HEK293 (cell line): ENCODE results near the gene CDX2.

Source experiments
- CTCF ChIA-PET: fragments of 350-600 bp; formaldehyde crosslinking; extraction: SDS; loops from one replicate; lab custom pipeline; 2021; ENCODE audit warnings: antibody characterized with exemption; lab: Yijun Ruan, JAX
- POLR2A ChIA-PET: fragments of 300-600 bp; formaldehyde crosslinking; extraction: SDS; loops from one replicate; lab custom pipeline; 2020; ENCODE audit warnings: antibody characterized with exemption, inconsistent platforms; lab: Yijun Ruan, JAX
- H3K27ac ChIP-seq: fragments of 200-500 bp; sonication (Bioruptor generic); 2 replicates; pipeline ENCODE4 v1.5.1; 2014; ENCODE audit warnings: low read depth, low read length, control low read depth, inconsistent platforms; ENCODE audit errors: extremely low read depth
- H3K36me3 ChIP-seq, 2 experiments: fragments of 200-500 bp in 1 of 2; sonication (Bioruptor generic) in 1 of 2; 1 replicate in 1 of 2; 2 replicates in 1 of 2; pipeline ENCODE4 v1.5.1; 2014 to 2017; ENCODE audit warnings: inconsistent platforms in 2 of 2, low read length in 2 of 2; ENCODE audit not compliant: control insufficient read depth in 2 of 2, insufficient read depth in 1 of 2
- H3K4me1 ChIP-seq: fragments of 200-500 bp; sonication (Bioruptor generic); 2 replicates; pipeline ENCODE4 v1.5.1; 2014; ENCODE audit warnings: mild to moderate bottlenecking, low read length, inconsistent platforms; ENCODE audit not compliant: control insufficient read depth, insufficient read depth
- H3K4me3 ChIP-seq: 2 replicates; pipeline ENCODE4 v1.5.1; 2011; ENCODE audit warnings: low read depth, mild to moderate bottlenecking, control low read depth, low read length, moderate library complexity
- H3K9me3 ChIP-seq: fragments of 200-500 bp; sonication (Bioruptor generic); 2 replicates; pipeline ENCODE4 v1.5.1; 2014; ENCODE audit warnings: low read depth, low read length, inconsistent platforms; ENCODE audit not compliant: control insufficient read depth, insufficient read depth
- BCL11A ChIP-seq: fragments of 450-650 bp; formaldehyde crosslinking; IDR thresholded peaks from 2 replicates; pipeline ENCODE4 v1.5.1; 2016; ENCODE audit warnings: low read depth, missing biosample characterization, missing genetic modification characterization
- GLIS1 ChIP-seq: fragments of 450-650 bp; formaldehyde crosslinking; IDR thresholded peaks from 2 replicates; pipeline ENCODE4 v1.5.1; 2016; ENCODE audit warnings: missing biosample characterization, missing genetic modification characterization
- HOXA7 ChIP-seq: sonication (generic); formaldehyde crosslinking; IDR thresholded peaks from 2 replicates; pipeline ENCODE4 v1.8.1; 2022; ENCODE audit warnings: missing genetic modification reagents, borderline replicate concordance
- PRDM1 ChIP-seq: fragments of 450-650 bp; formaldehyde crosslinking; IDR thresholded peaks from 2 replicates; pipeline ENCODE4; 2016; ENCODE audit warnings: missing biosample characterization, missing genetic modification characterization
- ZBTB17 ChIP-seq: fragments of 450-650 bp; formaldehyde crosslinking; IDR thresholded peaks from 2 replicates; pipeline ENCODE4 v1.5.1; 2016; ENCODE audit warnings: missing biosample characterization, missing genetic modification characterization
- ZBTB48 ChIP-seq: fragments of 450-650 bp; formaldehyde crosslinking; IDR thresholded peaks from 2 replicates; pipeline ENCODE4 v1.5.1; 2016; ENCODE audit warnings: missing biosample characterization, missing genetic modification characterization
- ZNF169 ChIP-seq: fragments of 450-650 bp; formaldehyde crosslinking; IDR thresholded peaks from 2 replicates; pipeline ENCODE4 v1.5.1; 2016; ENCODE audit warnings: missing biosample characterization, missing genetic modification characterization
- ZNF223 ChIP-seq: fragments of 450-650 bp; formaldehyde crosslinking; IDR thresholded peaks from 2 replicates; pipeline ENCODE4 v1.5.1; 2016; ENCODE audit warnings: missing biosample characterization, missing genetic modification characterization
- ZNF266 ChIP-seq: fragments of 450-650 bp; formaldehyde crosslinking; IDR thresholded peaks from 2 replicates; pipeline ENCODE4 v1.5.1; 2016; ENCODE audit warnings: missing biosample characterization, missing genetic modification characterization, low read depth
- ZNF37A ChIP-seq: fragments of 450-650 bp; IDR thresholded peaks from 2 replicates; pipeline ENCODE4 v1.5.1; 2018; ENCODE audit warnings: missing biosample characterization, missing genetic modification characterization
- ZNF558 ChIP-seq: fragments of 450-650 bp; formaldehyde crosslinking; IDR thresholded peaks from 2 replicates; pipeline ENCODE4 v1.5.1; 2016; ENCODE audit warnings: missing biosample characterization, missing genetic modification characterization
- ZNF768 ChIP-seq: fragments of 450-650 bp; formaldehyde crosslinking; IDR thresholded peaks from 2 replicates; pipeline ENCODE4 v1.5.1; 2018; ENCODE audit warnings: missing biosample characterization, mild to moderate bottlenecking, missing genetic modification characterization
- TF ChIP-seq, protein P1 (sequence below): fragments of 450-650 bp; formaldehyde crosslinking; IDR thresholded peaks from 2 replicates; pipeline ENCODE4 v1.5.1; 2016; ENCODE audit warnings: missing biosample characterization, missing genetic modification characterization
- TF ChIP-seq, protein P2 (sequence below): fragments of 450-650 bp; formaldehyde crosslinking; conservative IDR thresholded peaks from 2 replicates; pipeline ENCODE4 v1.5.1; 2016; ENCODE audit warnings: low read depth, missing biosample characterization, missing genetic modification characterization
- TF ChIP-seq, protein P3 (sequence below): IDR thresholded peaks from 2 replicates; pipeline ENCODE4 v1.6.1; 2011; ENCODE audit warnings: mild to moderate bottlenecking, low read depth, low read length, borderline replicate concordance
- TF ChIP-seq, protein P4 (sequence below): fragments of 450-650 bp; formaldehyde crosslinking; IDR thresholded peaks from 2 replicates; pipeline ENCODE4 v1.5.1; 2017; ENCODE audit warnings: missing biosample characterization, mild to moderate bottlenecking, missing genetic modification characterization, moderate library complexity
- TF ChIP-seq, protein P5 (sequence below): fragments of 450-650 bp; formaldehyde crosslinking; IDR thresholded peaks from 2 replicates; pipeline ENCODE4 v1.5.1; 2017; ENCODE audit warnings: missing biosample characterization, missing genetic modification characterization
- TF ChIP-seq, protein P6 (sequence below): fragments of 450-650 bp; formaldehyde crosslinking; IDR thresholded peaks from 2 replicates; pipeline ENCODE4 v1.5.1; 2016; ENCODE audit warnings: missing biosample characterization, missing genetic modification characterization
- TF ChIP-seq, protein P7 (sequence below): fragments of 450-650 bp; formaldehyde crosslinking; IDR thresholded peaks from 2 replicates; pipeline ENCODE4 v1.5.1; 2016; ENCODE audit warnings: missing biosample characterization, missing genetic modification characterization

Gene CDX2

DNA sequence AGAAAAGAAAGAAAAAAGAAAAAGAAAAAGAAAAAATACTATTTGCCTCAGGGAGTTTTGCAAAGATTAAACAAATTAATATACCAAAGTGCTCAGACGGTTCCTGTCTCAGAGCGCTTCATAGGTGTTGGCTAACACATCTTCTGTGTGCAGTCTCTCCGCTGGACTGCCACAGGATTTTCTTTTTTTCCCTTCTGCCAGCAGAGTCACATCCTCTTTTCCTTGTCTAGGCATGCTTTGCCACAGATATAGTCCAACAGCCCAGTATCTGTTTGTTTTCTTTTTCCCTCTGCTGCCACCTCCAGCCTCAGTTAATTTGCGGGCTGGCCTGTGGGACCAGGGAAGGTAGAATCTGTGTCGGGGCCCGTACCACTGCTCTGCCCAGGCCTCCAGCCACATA, 22.8 kb upstream of the CDX2 start:
- Histone ChIP-seq H3K27ac (no peak overlapping the region), H3K4me1 (no peaks in the 10 kb centered on the region), H3K4me3 (no peak overlapping the region), H3K36me3 (no peaks in the 10 kb centered on the region), H3K9me3 (no peaks in the 10 kb centered on the region)
- CTCF ChIA-PET = interaction anchor here (1.1 kb wide), 1 partner anchor 165 kb away, joined by 4 read pairs; no protein-coding TSS in a partner anchor
- 0 out of 2 replicates have a peak, but pooled peaks have one; percentile 17 for TF ChIP-seq ZBTB17 (tag by site-specific recombination)
- TF ChIP-seq, protein P1, sequence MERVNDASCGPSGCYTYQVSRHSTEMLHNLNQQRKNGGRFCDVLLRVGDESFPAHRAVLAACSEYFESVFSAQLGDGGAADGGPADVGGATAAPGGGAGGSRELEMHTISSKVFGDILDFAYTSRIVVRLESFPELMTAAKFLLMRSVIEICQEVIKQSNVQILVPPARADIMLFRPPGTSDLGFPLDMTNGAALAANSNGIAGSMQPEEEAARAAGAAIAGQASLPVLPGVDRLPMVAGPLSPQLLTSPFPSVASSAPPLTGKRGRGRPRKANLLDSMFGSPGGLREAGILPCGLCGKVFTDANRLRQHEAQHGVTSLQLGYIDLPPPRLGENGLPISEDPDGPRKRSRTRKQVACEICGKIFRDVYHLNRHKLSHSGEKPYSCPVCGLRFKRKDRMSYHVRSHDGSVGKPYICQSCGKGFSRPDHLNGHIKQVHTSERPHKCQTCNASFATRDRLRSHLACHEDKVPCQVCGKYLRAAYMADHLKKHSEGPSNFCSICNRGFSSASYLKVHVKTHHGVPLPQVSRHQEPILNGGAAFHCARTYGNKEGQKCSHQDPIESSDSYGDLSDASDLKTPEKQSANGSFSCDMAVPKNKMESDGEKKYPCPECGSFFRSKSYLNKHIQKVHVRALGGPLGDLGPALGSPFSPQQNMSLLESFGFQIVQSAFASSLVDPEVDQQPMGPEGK (tag by site-specific recombination) = no peak
- POLR2A ChIA-PET = no interaction called here

DNA sequence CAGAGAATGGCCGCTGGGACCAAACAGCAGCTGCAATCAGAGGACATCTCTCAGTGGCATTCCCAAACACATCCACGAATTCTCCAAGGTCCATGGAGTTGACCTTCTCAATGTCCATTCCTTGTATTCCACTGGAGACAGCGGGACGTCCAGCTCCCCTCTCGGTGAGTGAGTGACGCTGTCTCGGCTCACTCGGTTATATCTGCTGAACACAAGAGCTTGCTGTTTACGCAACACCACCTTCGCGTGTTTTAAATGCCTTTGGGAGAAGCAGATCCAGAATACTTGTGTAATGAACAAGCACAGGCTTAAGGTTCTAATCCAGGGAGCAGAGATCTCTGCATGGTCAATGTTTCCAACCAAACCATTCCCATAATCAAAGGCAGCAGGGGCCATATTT, 19.4 kb upstream of the CDX2 start, which contains the start of gene URAD:
TSS of gene URAD (minus strand) at position 174 of the 400 bp plus-strand sequence. CDS start at position 118, 56 bp downstream.
- Histone ChIP-seq H3K27ac (no peak within 1 kb of the TSS), H3K36me3 (no peaks in the 10 kb centered on the region), H3K9me3 (no peaks in the 10 kb centered on the region), H3K4me1 (no peaks in the 10 kb centered on the region), H3K4me3 (no peak within 1 kb of the TSS)
- POLR2A ChIA-PET = no interaction called here
- CTCF ChIA-PET = interaction anchor here (1.0 kb wide), 1 partner anchor 159 kb away, joined by 3 read pairs; no protein-coding TSS in a partner anchor
- TF ChIP-seq, protein P2, sequence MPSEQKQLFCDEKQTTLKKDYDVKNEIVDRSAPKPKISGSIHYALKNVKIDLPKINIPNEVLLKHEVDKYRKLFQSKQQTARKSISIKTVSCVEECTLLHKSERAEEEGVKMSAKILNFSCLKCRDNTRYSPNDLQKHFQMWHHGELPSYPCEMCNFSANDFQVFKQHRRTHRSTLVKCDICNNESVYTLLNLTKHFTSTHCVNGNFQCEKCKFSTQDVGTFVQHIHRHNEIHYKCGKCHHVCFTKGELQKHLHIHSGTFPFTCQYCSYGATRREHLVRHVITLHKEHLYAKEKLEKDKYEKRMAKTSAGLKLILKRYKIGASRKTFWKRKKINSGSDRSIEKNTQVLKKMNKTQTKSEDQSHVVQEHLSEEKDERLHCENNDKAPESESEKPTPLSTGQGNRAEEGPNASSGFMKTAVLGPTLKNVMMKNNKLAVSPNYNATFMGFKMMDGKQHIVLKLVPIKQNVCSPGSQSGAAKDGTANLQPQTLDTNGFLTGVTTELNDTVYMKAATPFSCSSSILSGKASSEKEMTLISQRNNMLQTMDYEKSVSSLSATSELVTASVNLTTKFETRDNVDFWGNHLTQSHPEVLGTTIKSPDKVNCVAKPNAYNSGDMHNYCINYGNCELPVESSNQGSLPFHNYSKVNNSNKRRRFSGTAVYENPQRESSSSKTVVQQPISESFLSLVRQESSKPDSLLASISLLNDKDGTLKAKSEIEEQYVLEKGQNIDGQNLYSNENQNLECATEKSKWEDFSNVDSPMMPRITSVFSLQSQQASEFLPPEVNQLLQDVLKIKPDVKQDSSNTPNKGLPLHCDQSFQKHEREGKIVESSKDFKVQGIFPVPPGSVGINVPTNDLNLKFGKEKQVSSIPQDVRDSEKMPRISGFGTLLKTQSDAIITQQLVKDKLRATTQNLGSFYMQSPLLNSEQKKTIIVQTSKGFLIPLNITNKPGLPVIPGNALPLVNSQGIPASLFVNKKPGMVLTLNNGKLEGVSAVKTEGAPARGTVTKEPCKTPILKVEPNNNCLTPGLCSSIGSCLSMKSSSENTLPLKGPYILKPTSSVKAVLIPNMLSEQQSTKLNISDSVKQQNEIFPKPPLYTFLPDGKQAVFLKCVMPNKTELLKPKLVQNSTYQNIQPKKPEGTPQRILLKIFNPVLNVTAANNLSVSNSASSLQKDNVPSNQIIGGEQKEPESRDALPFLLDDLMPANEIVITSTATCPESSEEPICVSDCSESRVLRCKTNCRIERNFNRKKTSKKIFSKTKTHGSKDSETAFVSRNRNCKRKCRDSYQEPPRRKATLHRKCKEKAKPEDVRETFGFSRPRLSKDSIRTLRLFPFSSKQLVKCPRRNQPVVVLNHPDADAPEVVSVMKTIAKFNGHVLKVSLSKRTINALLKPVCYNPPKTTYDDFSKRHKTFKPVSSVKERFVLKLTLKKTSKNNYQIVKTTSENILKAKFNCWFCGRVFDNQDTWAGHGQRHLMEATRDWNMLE = no peak
- TF ChIP-seq GLIS1 (tag by site-specific recombination) (no peak), HOXA7 (CRISPR knock-in tag) (no peak), ZNF558 (tag by site-specific recombination) (no peak), BCL11A (tag by site-specific recombination) (no peak), ZNF223 (tag by site-specific recombination) (no peak), ZNF37A (tag by site-specific recombination) (no peak), ZNF169 (tag by site-specific recombination) (no peak), ZBTB48 (tag by site-specific recombination) (no peak), ZNF266 (tag by site-specific recombination) (no peak), PRDM1 (tag by site-specific recombination) (no peak), ZNF768 (tag by site-specific recombination) (no peak)
- TF ChIP-seq, protein P3, sequence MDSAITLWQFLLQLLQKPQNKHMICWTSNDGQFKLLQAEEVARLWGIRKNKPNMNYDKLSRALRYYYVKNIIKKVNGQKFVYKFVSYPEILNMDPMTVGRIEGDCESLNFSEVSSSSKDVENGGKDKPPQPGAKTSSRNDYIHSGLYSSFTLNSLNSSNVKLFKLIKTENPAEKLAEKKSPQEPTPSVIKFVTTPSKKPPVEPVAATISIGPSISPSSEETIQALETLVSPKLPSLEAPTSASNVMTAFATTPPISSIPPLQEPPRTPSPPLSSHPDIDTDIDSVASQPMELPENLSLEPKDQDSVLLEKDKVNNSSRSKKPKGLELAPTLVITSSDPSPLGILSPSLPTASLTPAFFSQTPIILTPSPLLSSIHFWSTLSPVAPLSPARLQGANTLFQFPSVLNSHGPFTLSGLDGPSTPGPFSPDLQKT = no peak
- TF ChIP-seq, protein P4, sequence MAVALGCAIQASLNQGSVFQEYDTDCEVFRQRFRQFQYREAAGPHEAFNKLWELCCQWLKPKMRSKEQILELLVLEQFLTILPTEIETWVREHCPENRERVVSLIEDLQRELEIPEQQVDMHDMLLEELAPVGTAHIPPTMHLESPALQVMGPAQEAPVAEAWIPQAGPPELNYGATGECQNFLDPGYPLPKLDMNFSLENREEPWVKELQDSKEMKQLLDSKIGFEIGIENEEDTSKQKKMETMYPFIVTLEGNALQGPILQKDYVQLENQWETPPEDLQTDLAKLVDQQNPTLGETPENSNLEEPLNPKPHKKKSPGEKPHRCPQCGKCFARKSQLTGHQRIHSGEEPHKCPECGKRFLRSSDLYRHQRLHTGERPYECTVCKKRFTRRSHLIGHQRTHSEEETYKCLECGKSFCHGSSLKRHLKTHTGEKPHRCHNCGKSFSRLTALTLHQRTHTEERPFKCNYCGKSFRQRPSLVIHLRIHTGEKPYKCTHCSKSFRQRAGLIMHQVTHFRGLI (tag by site-specific recombination) = no peak
- TF ChIP-seq, protein P5, sequence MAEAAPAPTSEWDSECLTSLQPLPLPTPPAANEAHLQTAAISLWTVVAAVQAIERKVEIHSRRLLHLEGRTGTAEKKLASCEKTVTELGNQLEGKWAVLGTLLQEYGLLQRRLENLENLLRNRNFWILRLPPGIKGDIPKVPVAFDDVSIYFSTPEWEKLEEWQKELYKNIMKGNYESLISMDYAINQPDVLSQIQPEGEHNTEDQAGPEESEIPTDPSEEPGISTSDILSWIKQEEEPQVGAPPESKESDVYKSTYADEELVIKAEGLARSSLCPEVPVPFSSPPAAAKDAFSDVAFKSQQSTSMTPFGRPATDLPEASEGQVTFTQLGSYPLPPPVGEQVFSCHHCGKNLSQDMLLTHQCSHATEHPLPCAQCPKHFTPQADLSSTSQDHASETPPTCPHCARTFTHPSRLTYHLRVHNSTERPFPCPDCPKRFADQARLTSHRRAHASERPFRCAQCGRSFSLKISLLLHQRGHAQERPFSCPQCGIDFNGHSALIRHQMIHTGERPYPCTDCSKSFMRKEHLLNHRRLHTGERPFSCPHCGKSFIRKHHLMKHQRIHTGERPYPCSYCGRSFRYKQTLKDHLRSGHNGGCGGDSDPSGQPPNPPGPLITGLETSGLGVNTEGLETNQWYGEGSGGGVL = no peak
- TF ChIP-seq, protein P6, sequence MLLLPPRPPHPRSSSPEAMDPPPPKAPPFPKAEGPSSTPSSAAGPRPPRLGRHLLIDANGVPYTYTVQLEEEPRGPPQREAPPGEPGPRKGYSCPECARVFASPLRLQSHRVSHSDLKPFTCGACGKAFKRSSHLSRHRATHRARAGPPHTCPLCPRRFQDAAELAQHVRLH (tag by site-specific recombination) = no peak
- TF ChIP-seq, protein P7, sequence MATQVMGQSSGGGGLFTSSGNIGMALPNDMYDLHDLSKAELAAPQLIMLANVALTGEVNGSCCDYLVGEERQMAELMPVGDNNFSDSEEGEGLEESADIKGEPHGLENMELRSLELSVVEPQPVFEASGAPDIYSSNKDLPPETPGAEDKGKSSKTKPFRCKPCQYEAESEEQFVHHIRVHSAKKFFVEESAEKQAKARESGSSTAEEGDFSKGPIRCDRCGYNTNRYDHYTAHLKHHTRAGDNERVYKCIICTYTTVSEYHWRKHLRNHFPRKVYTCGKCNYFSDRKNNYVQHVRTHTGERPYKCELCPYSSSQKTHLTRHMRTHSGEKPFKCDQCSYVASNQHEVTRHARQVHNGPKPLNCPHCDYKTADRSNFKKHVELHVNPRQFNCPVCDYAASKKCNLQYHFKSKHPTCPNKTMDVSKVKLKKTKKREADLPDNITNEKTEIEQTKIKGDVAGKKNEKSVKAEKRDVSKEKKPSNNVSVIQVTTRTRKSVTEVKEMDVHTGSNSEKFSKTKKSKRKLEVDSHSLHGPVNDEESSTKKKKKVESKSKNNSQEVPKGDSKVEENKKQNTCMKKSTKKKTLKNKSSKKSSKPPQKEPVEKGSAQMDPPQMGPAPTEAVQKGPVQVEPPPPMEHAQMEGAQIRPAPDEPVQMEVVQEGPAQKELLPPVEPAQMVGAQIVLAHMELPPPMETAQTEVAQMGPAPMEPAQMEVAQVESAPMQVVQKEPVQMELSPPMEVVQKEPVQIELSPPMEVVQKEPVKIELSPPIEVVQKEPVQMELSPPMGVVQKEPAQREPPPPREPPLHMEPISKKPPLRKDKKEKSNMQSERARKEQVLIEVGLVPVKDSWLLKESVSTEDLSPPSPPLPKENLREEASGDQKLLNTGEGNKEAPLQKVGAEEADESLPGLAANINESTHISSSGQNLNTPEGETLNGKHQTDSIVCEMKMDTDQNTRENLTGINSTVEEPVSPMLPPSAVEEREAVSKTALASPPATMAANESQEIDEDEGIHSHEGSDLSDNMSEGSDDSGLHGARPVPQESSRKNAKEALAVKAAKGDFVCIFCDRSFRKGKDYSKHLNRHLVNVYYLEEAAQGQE (tag by site-specific recombination) = no peak
